Choroid plexus epithelial cell (primary cell): ENCODE results near the gene CCSER1.
A peak's percentile ranks its signal among the peaks of the same experiment; 100 is the strongest.

Experiments used
- DNase-seq: peaks from one replicate; pipeline ENCODE4 v3.0.0-alpha.2; 2010; ENCODE audit warnings: low read depth
- H3K4me3 ChIP-seq: 2 replicates; pipeline ENCODE4 v1.5.1; 2011; ENCODE audit warnings: low read depth, mild to moderate bottlenecking, control low read depth, low read length, moderate library complexity
- CTCF ChIP-seq: conservative IDR thresholded peaks from 2 replicates; pipeline ENCODE4 v1.5.1; 2011; ENCODE audit warnings: low read depth, mild to moderate bottlenecking, control low read depth, inconsistent platforms, low read length, moderate library complexity

CCSER1 gene

GRCh38 chr4:91032725-91033445, 905.7 kb downstream of the CCSER1 start:
- no peak overlapping the region for H3K4me3 ChIP-seq
- DNase-seq, result peak; percentile 7
- peak; percentile 32 for TF ChIP-seq CTCF

GRCh38 chr4:91035276-91035675, 908.1 kb downstream of the CCSER1 start:
- DNase-seq, result no peak
- TF ChIP-seq CTCF, result no peak

GRCh38 chr4:91037951-91038350, 910.8 kb downstream of the CCSER1 start:
- no peak for DNase-seq
- H3K4me3 ChIP-seq, result no peak overlapping the region
- no peak for TF ChIP-seq CTCF

More at GRCh38 chr4:91035276-91035675, 908.1 kb downstream of the CCSER1 start:
- no peak overlapping the region for H3K4me3 ChIP-seq

- no peak for DNase-seq
- H3K4me3 ChIP-seq, result no peak overlapping the region
- TF ChIP-seq CTCF, result no peak
These were observed 930.7 kb downstream of the CCSER1 start for GRCh38 chr4:91057871-91058270.

- no peak for TF ChIP-seq CTCF
- peak; percentile 35 for DNase-seq
- no peak overlapping the region for H3K4me3 ChIP-seq
These were observed 931.2 kb downstream of the CCSER1 start for GRCh38 chr4:91058345-91058744.

GRCh38 chr4:91064157-91064853, 937.1 kb downstream of the CCSER1 start:
- no peak overlapping the region for H3K4me3 ChIP-seq
- peak; percentile 63 for DNase-seq
- no peak for TF ChIP-seq CTCF
